HUES64 (cell line): ENCODE results near the gene THSD4.

Experiments
- H3K27ac ChIP-seq: 2 replicates; pipeline ENCODE4 v1.7.0; 2013; ENCODE audit warnings: low read depth, low read length, inconsistent platforms
- H3K27me3 ChIP-seq: 2 replicates; pipeline ENCODE4 v1.6.1; 2013; ENCODE audit warnings: mild to moderate bottlenecking, low read length; ENCODE audit not compliant: insufficient read depth
- H3K36me3 ChIP-seq: 2 replicates; pipeline ENCODE4 v1.6.1; 2013; ENCODE audit warnings: mild to moderate bottlenecking, low read length; ENCODE audit not compliant: insufficient read depth
- H3K4me1 ChIP-seq: 2 replicates; pipeline ENCODE4 v1.6.1; 2013; ENCODE audit warnings: mild to moderate bottlenecking, low read length, moderate library complexity; ENCODE audit not compliant: insufficient read depth
- H3K4me3 ChIP-seq: 2 replicates; pipeline ENCODE4 v1.5.1; 2013; ENCODE audit warnings: mild to moderate bottlenecking, low read length, moderate library complexity
- H3K9ac ChIP-seq: 2 replicates; pipeline ENCODE4 v1.6.1; 2013; ENCODE audit warnings: mild to moderate bottlenecking, low read depth, low read length
- H3K9me3 ChIP-seq: 2 replicates; pipeline ENCODE4 v1.6.1; 2013; ENCODE audit warnings: low read depth, low read length; ENCODE audit not compliant: insufficient read depth
- WGBS: fragments of 150-250, 120-280 bp; methylation state at CpG from one replicate; pipeline ENCODE4 v1.1.7; 2013; ENCODE audit warnings: missing lambda C conversion rate; 5-methylcytosine and 5-hydroxymethylcytosine counted together

THSD4 gene

GRCh38 chr15:71097890-71098289 is 17.4 kb upstream of the THSD4 start:
- H3K9ac ChIP-seq, result no peak overlapping the region
- no peak overlapping the region for H3K27ac ChIP-seq
- no peaks in the 10 kb centered on the region for H3K4me1 ChIP-seq
- no peaks in the 10 kb centered on the region for H3K36me3 ChIP-seq
- no peaks in the 10 kb centered on the region for H3K9me3 ChIP-seq
- no peak overlapping the region for H3K4me3 ChIP-seq
- 100% methylated on average over 3 of the region's 4 CpGs for WGBS
- no peaks in the 10 kb centered on the region for H3K27me3 ChIP-seq

GRCh38 chr15:71098920-71099319 is 16.4 kb upstream of the THSD4 start:
- no peaks in the 10 kb centered on the region for H3K9me3 ChIP-seq
- no peak overlapping the region for H3K4me3 ChIP-seq
- H3K36me3 ChIP-seq, result no peaks in the 10 kb centered on the region
- H3K9ac ChIP-seq, result no peak overlapping the region
- H3K27me3 ChIP-seq, result no peaks in the 10 kb centered on the region
- WGBS, result no CpG with 5 or more reads among the region's 1 CpG
- H3K27ac ChIP-seq, result no peak overlapping the region
- H3K4me1 ChIP-seq, result no peaks in the 10 kb centered on the region

GRCh38 chr15:71103102-71103676 is 12.1 kb upstream of the THSD4 start:
- Histone ChIP-seq H3K9ac (no peak overlapping the region), H3K9me3 (no peaks in the 10 kb centered on the region), H3K4me1 (no peaks in the 10 kb centered on the region), H3K4me3 (no peak overlapping the region), H3K27me3 (no peaks in the 10 kb centered on the region), H3K27ac (no peak overlapping the region), H3K36me3 (no peaks in the 10 kb centered on the region)
- 81% methylated on average over 2 of the region's 2 CpGs for WGBS

- Histone ChIP-seq H3K9me3 (no peaks in the 10 kb centered on the region), H3K4me1 (no peaks in the 10 kb centered on the region), H3K27ac (no peak overlapping the region), H3K27me3 (no peaks in the 10 kb centered on the region), H3K36me3 (no peaks in the 10 kb centered on the region), H3K9ac (no peak overlapping the region), H3K4me3 (no peak overlapping the region)
- WGBS, result 97% methylated on average over 7 of the region's 7 CpGs
Measured at GRCh38 chr15:71104636-71105035, 10.6 kb upstream of the THSD4 start.

GRCh38 chr15:71105444-71105843 is 9.8 kb upstream of the THSD4 start:
- Histone ChIP-seq H3K9me3 (no peaks in the 10 kb centered on the region), H3K27me3 (no peaks in the 10 kb centered on the region), H3K4me3 (no peak overlapping the region), H3K9ac (no peak overlapping the region), H3K27ac (no peak overlapping the region), H3K36me3 (no peaks in the 10 kb centered on the region), H3K4me1 (no peaks in the 10 kb centered on the region)
- 86% methylated on average over 2 of the region's 2 CpGs for WGBS

GRCh38 chr15:71106802-71107500 is 8.3 kb upstream of the THSD4 start:
- Histone ChIP-seq H3K9ac (no peak overlapping the region), H3K4me3 (no peak overlapping the region), H3K4me1 (0 out of 2 replicates have a peak, but pooled peaks cover 5% of the 10 kb centered on the region), H3K9me3 (no peaks in the 10 kb centered on the region), H3K27me3 (no peaks in the 10 kb centered on the region), H3K36me3 (no peaks in the 10 kb centered on the region), H3K27ac (no peak overlapping the region)
- 90% methylated on average over 4 of the region's 4 CpGs for WGBS

- 0 out of 2 replicates have a peak, but pooled peaks cover 5% of the 10 kb centered on the region for H3K4me1 ChIP-seq
- 96% methylated on average over 4 of the region's 4 CpGs for WGBS
Measured at GRCh38 chr15:71107501-71107815, 7.8 kb upstream of the THSD4 start.

GRCh38 chr15:71109130-71109529 is 6.1 kb upstream of the THSD4 start:
- Histone ChIP-seq H3K27me3 (no peaks in the 10 kb centered on the region), H3K9ac (no peak overlapping the region)
- WGBS, result 95% methylated on average over 4 of the region's 4 CpGs

More at GRCh38 chr15:71107501-71107815, 7.8 kb upstream of the THSD4 start:
- Histone ChIP-seq H3K9me3 (no peaks in the 10 kb centered on the region), H3K9ac (no peak overlapping the region), H3K36me3 (no peaks in the 10 kb centered on the region), H3K27me3 (no peaks in the 10 kb centered on the region), H3K27ac (no peak overlapping the region), H3K4me3 (no peak overlapping the region)

GRCh38 chr15:71109905-71110304 is 5.4 kb upstream of the THSD4 start:
- H3K27me3 ChIP-seq, result no peaks in the 10 kb centered on the region
- no peak overlapping the region for H3K4me3 ChIP-seq
- H3K27ac ChIP-seq, result no peak overlapping the region
- WGBS, result 84% methylated on average over 3 of the region's 3 CpGs
- no peaks in the 10 kb centered on the region for H3K9me3 ChIP-seq
- peaks cover 15% of the 10 kb centered on the region for H3K4me1 ChIP-seq
- no peaks in the 10 kb centered on the region for H3K36me3 ChIP-seq
- H3K9ac ChIP-seq, result no peak overlapping the region

More at GRCh38 chr15:71109130-71109529, 6.1 kb upstream of the THSD4 start:
- no peak overlapping the region for H3K4me3 ChIP-seq
- H3K36me3 ChIP-seq, result no peaks in the 10 kb centered on the region
- peaks cover 12% of the 10 kb centered on the region for H3K4me1 ChIP-seq
- no peaks in the 10 kb centered on the region for H3K9me3 ChIP-seq
- H3K27ac ChIP-seq, result no peak overlapping the region

- Histone ChIP-seq H3K27ac (no peak overlapping the region), H3K4me1 (peaks cover 15% of the 10 kb centered on the region), H3K27me3 (no peaks in the 10 kb centered on the region), H3K9ac (no peak overlapping the region), H3K4me3 (no peak overlapping the region), H3K36me3 (no peaks in the 10 kb centered on the region), H3K9me3 (no peaks in the 10 kb centered on the region)
- WGBS, result 90% methylated on average over 11 of the region's 13 CpGs
Measured at GRCh38 chr15:71110405-71111180, 4.7 kb upstream of the THSD4 start.

GRCh38 chr15:71111181-71111565 is 4.1 kb upstream of the THSD4 start:
- 88% methylated on average over 1 of the region's 1 CpG for WGBS
- no peak overlapping the region for H3K27ac ChIP-seq

More at GRCh38 chr15:71111181-71111565, 4.1 kb upstream of the THSD4 start:
- no peaks in the 10 kb centered on the region for H3K36me3 ChIP-seq
- H3K27me3 ChIP-seq, result peaks cover 5% of the 10 kb centered on the region
- H3K4me3 ChIP-seq, result no peak overlapping the region
- no peaks in the 10 kb centered on the region for H3K9me3 ChIP-seq
- H3K9ac ChIP-seq, result no peak overlapping the region
- H3K4me1 ChIP-seq, result peaks cover 15% of the 10 kb centered on the region
